ENCODE measurements around the gene KAT5.
A peak's percentile ranks its signal among the peaks of the same experiment; 100 is the strongest.

GRCh38 chr11:65685981-65686380 lies 26.1 kb upstream of the KAT5 start:
- TF ChIP-seq CTCF (IDR thresholded peaks at IDR 0.05) (peak in 1 of 3 experiments; percentile 5), POLR2AphosphoS5 (IDR thresholded peaks at IDR 0.05) (peak; percentile 32 to 71), POLR2A (IDR thresholded peaks at IDR 0.05; ENCODE audit: low read depth) (no peak), EP300 (IDR thresholded peaks at IDR 0.05) (no peak)
